CD4-positive, alpha-beta T cell treated with Interleukin-1 beta for 1 hour (primary cell): Measurements from ENCODE around the gene GPR148.
A peak's percentile ranks its signal among the peaks of the same experiment; 100 is the strongest.

Experiments used
- DNase-seq, 2 donors: peaks; one replicate each; pipeline ENCODE4 v3.0.0-alpha.2; 2020 to 2022

GPR148 gene

GRCh38 chr2:130754811-130755210 is 25.9 kb downstream of the GPR148 start:
- DNase-seq: no peak

DNA sequence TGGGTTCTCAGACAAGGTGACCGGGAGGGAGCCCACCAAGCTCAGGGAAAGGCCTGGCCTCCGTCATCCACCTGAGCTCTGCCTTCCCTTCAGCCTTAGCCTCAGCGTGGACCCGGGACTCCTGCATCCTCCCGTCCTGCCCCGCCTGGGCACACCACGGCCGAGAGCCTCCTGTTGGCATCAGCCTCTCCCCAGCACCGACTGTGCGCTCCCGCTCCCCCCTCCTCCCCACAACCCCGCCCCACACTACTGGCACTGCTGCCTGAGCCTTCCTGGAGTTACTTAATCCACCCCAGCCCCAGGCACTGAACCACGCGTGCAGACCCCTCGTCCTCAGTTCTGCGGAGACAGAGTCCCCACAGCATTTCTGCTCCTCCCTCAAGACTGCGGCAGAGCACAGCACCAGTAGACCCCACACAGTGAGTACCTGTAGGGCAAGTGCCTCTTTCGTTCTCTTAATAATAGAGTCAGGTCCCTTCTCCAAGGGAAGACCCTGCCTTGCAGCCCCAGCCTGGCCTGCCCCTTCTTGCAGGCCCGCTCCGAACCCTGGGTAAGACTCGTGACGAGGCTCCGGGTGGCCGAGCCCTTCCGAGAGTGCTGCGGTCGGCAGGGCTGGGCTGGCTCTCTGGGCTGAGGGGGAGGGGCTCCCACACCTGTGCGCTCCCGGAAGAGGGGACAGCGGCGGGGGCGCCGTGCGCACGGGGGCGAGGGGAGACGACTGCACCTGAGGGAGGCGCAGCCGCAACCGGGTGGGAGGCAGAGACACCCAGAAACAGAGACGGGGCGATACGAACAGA is 26.6 kb downstream of the GPR148 start, which contains the start of gene AMER3:
TSS of gene AMER3 (plus strand) at position 285 of the 797 bp plus-strand sequence. CDS start 6,533 bp downstream, outside the sequence.
- DNase-seq: no peak

GRCh38 chr2:130756053-130756873 is 27.4 kb downstream of the GPR148 start:
- DNase-seq: peak in 1 of 2 donors; percentile 6

GRCh38 chr2:130756874-130757668 is 28.2 kb downstream of the GPR148 start:
- no peak for DNase-seq

GRCh38 chr2:130759906-130760753 is 31.3 kb downstream of the GPR148 start:
- DNase-seq: no peak

- no peak for DNase-seq
Observed at GRCh38 chr2:130760754-130761751, 32.2 kb downstream of the GPR148 start.

GRCh38 chr2:130762031-130762909 is 33.4 kb downstream of the GPR148 start:
- DNase-seq: no peak

GRCh38 chr2:130762910-130763385 is 34.1 kb downstream of the GPR148 start:
- no peak for DNase-seq

DNA sequence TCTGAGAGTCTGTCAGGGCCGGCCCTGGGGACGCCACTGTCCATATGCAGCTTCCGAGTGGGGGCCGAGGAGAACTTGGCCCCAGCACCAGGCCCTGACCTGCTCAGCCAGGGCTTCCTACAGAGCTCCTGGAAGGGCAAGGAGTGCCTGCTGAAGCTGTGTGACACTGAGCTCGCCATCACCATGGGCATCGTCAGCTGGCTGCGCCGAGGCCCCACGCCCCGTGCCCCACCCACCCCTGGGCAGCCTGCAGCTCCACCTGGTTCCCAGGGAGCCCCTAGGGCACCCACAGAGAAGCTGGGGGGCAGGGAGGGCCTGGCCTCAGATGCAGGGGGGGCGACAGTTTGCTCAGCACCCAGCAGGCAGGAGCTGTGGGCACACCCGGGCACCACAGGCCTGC is 34.5 kb downstream of the GPR148 start:
- no peak for DNase-seq

- DNase-seq: no peak
Observed at GRCh38 chr2:130764035-130764820, 35.4 kb downstream of the GPR148 start.

DNA sequence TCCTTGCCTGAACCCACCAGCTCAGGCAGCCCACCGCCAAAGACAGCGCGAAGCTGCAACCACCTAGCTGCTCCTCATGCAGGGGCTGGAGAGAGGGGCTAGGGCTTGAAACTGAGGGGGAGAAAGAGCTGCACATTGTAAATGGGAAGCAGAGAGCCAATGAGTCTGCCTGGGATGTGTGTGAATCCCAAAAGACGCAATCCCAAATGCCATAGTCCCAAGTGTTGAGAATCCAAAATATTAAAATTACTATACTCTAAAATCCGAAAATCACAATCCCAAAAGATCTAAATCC is 35.9 kb downstream of the GPR148 start:
- DNase-seq: no peak

- DNase-seq: no peak
Observed at GRCh38 chr2:130765464-130765863, 36.6 kb downstream of the GPR148 start.

DNA sequence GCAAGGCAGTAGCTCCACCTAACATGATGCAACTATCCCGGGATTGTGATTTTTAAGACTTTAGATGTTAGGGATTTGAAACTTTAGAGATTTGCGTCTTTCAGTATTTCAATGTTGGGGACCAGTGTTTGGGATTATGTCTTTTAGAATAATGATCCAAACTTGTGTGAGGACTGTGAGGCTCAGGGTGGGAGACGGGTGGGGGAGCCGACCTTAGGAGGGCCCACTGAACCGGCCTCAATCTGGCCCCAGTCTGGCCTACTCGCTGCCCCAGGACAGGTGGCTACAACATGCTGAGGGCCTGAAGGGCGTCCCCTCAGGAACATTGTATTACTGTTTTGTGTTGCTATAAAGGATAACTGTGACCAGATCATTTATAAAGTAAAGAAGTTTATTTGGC is 37.2 kb downstream of the GPR148 start:
- no peak for DNase-seq

DNA sequence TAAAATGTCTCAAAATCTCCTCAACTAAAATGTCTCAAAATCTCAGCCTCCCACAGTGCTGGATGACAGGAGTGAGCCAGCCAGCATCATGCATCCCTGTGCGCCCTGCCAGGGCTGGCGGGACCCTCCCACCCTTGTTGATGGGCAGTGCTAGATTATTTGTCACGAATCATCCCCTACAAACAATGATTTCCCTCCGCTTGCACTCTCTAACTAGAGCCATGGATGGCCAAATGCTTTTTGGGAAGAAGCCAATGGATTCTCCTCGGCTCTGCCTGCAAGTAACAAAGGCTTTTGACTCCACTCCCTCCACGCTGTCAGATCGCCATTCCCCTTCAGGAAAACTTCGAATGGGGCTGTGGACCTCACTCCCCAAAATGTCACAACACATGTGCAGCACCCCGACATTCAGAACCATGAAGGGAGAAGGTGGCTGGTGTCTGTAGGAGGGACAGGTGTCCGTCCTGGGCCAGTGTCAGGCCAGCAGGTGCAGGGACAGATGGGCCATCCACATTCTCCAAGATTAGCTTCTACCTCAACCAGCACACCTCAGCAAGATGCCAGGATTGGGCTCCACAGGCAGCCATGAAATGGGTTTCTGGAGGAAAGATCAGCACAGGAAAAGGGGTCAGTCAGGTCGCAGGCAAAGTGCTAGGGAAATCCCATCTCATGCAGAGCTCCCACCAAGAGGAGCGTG is 38.0 kb downstream of the GPR148 start:
- no peak for DNase-seq

DNA sequence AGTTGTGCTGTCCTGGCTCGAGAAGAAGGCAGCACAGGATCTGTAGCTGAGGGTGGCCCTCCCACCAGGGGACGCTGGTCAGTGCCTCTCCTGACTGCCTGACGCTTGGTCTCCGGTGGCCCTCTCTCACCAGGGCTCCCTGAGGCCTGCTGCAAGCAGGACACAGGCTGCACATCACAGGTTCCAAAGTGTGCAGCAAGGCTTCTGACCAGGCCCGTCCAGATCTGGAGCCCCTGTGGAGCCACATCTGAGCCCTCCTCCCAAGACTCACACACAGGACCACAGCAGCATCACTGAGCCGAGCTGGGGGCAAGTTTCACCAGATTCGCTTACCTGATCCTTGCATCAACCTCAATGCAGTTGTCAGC is 38.5 kb downstream of the GPR148 start:
- DNase-seq: no peak

- DNase-seq: no peak
Observed at GRCh38 chr2:130768191-130768855, 39.5 kb downstream of the GPR148 start.

DNA sequence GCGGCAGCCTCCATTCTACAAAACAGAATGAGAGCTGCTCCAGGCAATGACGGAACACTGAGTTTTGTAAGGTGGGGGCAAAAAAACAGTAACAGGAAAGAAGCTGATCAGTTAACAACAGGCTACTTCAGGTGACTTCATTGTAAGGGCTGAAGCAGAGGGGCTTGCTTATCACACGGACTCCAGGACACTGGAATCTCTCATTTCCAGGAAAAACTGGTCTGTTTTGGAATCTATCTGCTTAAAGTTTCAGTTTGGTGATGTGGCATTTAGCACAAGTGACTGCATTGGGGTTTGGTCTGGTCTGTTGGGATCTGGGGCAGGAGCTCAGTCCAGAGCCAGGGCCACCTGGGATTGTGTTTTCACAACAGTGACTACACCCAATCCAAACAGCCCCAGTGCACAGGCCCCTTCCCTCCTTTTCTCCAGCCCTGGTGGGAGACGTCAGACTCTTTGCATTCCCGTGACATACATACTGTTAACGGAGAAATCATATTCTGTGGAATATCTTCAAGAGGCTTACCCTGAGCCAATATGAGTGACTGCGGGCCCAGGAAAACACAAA is 40.6 kb downstream of the GPR148 start:
- no peak for DNase-seq
